HepG2 (cell line): ENCODE data around the gene CBR4.

ENCODE experiments used
- AFF4 ChIP-seq: sonication (generic); formaldehyde crosslinking; IDR thresholded peaks from 2 replicates; pipeline ENCODE4 v1.4.0; 2020; ENCODE audit warnings: missing genetic modification reagents
- HCFC1 ChIP-seq: fragments of 150-350 bp; IDR thresholded peaks from 2 replicates; pipeline ENCODE4 v1.6.1; 2014; ENCODE audit warnings: low read depth, low read length
- KLF13 ChIP-seq: sonication (generic); formaldehyde crosslinking; IDR thresholded peaks from 2 replicates; pipeline ENCODE4 v1.4.0; 2020; ENCODE audit warnings: mild to moderate bottlenecking, missing genetic modification reagents
- POLR2AphosphoS5 ChIP-seq: IDR thresholded peaks from 2 replicates; pipeline ENCODE4 v1.6.1; 2012; ENCODE audit warnings: low read depth, low read length
- RFXAP ChIP-seq: sonication (generic); formaldehyde crosslinking; IDR thresholded peaks from 2 replicates; pipeline ENCODE4 v1.4.0; 2020; ENCODE audit warnings: missing genetic modification reagents, borderline replicate concordance
- RXRB ChIP-seq: IDR thresholded peaks from 2 replicates; pipeline ENCODE4 v1.6.1; 2016; ENCODE audit warnings: borderline replicate concordance, missing genetic modification reagents, missing compliant biosample characterization
- USF2 ChIP-seq, 2 experiments: sonication (generic) in 1 of 2; formaldehyde crosslinking in 1 of 2; IDR thresholded peaks; 2 replicates each; pipeline versions ENCODE4 v1.5.1 to v1.6.1; 2011 to 2020; ENCODE audit warnings: borderline replicate concordance in 1 of 2, low read depth in 1 of 2, low read length in 1 of 2, mild to moderate bottlenecking in 1 of 2, missing genetic modification reagents in 1 of 2, moderate library complexity in 1 of 2
- YEATS2 ChIP-seq: sonication (generic); formaldehyde crosslinking; IDR thresholded peaks from 2 replicates; pipeline ENCODE4 v1.4.0; 2020; ENCODE audit warnings: missing genetic modification reagents, borderline replicate concordance
- ZFP37 ChIP-seq: sonication (generic); formaldehyde crosslinking; IDR thresholded peaks from 2 replicates; pipeline ENCODE4 v1.4.0; 2020; ENCODE audit warnings: missing genetic modification reagents, borderline replicate concordance
- ZKSCAN1 ChIP-seq: fragments of 150-350 bp; IDR thresholded peaks from 2 replicates; pipeline ENCODE4 v1.6.1; 2014; ENCODE audit warnings: low read length
- ZNF430 ChIP-seq: sonication (generic); formaldehyde crosslinking; IDR thresholded peaks from 2 replicates; pipeline ENCODE4 v1.9.0; 2021; ENCODE audit warnings: mild to moderate bottlenecking, missing genetic modification reagents
- ZNF468 ChIP-seq: sonication (generic); formaldehyde crosslinking; IDR thresholded peaks from 2 replicates; pipeline ENCODE4 v1.8.0; 2022; ENCODE audit warnings: mild to moderate bottlenecking, moderate library complexity, missing genetic modification reagents

DNA sequence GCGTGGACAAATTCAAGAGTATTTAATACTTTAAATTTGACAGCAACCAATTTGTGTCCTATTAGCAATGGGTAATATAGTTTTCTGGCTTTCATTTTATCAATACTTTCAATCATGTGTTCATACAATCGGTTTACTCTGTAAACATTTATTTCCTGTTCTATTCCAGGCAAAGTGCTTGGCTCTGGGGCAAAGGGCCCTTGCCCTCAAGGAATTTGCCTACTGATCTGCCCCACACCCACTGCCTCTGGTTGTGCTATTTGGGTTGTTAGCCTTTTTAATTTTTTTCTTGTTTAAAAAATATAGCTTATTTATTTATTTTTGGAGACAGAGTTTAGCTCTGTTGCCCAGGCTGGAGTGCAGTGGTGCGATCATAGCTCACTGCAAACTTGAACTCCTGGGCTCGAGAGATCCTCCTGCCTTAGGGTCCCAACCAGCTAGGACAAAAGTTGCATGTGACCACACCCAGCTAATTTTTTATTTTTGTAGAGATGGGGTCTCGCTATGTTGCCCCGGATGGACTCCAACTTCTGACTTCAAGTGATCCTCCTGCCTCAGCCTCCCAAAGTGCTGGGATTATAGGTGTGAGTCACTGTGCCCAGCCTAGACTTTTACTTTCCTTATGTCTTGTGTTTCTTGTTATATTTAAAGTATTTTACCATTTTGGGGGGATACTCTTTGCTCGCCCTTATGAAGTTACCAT lies 30.7 kb upstream of the CBR4 start:
- TF ChIP-seq POLR2AphosphoS5, result no peak
- no peak for TF ChIP-seq YEATS2 (CRISPR knock-in tag)
- TF ChIP-seq USF2 (IDR thresholded peaks at IDR 0.05; ENCODE audit: low read depth, low read length), result no peak
- TF ChIP-seq USF2 (CRISPR knock-in tag; IDR thresholded peaks at IDR 0.05; ENCODE audit: borderline replicate concordance), result no peak
- TF ChIP-seq ZFP37 (CRISPR knock-in tag), result no peak
- no peak for TF ChIP-seq ZNF430
- no peak for TF ChIP-seq KLF13 (CRISPR knock-in tag)
- TF ChIP-seq AFF4, result no peak
- no peak for TF ChIP-seq HCFC1
- no peak for TF ChIP-seq ZKSCAN1
- no peak for TF ChIP-seq ZNF468 (CRISPR knock-in tag)
- TF ChIP-seq RXRB (CRISPR knock-in tag), result peak; percentile 78; the same call in 1 of the 2 replicates
- TF ChIP-seq RFXAP (CRISPR knock-in tag), result no peak
